ENCODE data around the gene EPC2.

- TF ChIP-seq, protein P1, sequence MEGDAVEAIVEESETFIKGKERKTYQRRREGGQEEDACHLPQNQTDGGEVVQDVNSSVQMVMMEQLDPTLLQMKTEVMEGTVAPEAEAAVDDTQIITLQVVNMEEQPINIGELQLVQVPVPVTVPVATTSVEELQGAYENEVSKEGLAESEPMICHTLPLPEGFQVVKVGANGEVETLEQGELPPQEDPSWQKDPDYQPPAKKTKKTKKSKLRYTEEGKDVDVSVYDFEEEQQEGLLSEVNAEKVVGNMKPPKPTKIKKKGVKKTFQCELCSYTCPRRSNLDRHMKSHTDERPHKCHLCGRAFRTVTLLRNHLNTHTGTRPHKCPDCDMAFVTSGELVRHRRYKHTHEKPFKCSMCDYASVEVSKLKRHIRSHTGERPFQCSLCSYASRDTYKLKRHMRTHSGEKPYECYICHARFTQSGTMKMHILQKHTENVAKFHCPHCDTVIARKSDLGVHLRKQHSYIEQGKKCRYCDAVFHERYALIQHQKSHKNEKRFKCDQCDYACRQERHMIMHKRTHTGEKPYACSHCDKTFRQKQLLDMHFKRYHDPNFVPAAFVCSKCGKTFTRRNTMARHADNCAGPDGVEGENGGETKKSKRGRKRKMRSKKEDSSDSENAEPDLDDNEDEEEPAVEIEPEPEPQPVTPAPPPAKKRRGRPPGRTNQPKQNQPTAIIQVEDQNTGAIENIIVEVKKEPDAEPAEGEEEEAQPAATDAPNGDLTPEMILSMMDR (IDR thresholded peaks at IDR 0.05 in 2 of 3, conservative IDR thresholded peaks at IDR 0.05 in 1 of 3; ENCODE audit: control insufficient read depth in 2 of 3, extremely low read depth in 1 of 3, insufficient read depth in 1 of 3, low read depth in 3 of 3, low read length in 3 of 3) = no peak
- TF ChIP-seq NFXL1 (IDR thresholded peaks at IDR 0.05; ENCODE audit: borderline replicate concordance) (no peak), REST (IDR thresholded peaks at IDR 0.05; ENCODE audit: low read depth, low read length) (no peak), ESRRA (IDR thresholded peaks at IDR 0.05; ENCODE audit: low read length) (no peak), BHLHE40 (IDR thresholded peaks at IDR 0.05; ENCODE audit: borderline replicate concordance in 1 of 2, low read depth in 2 of 2, low read length in 1 of 2) (no peak), SPI1 (IDR thresholded peaks at IDR 0.05; ENCODE audit: borderline replicate concordance, insufficient read depth, low read depth, low read length) (no peak), MTA2 (IDR thresholded peaks at IDR 0.05; ENCODE audit: low read depth) (no peak), POLR2A (IDR thresholded peaks at IDR 0.05; ENCODE audit: low read depth, low read length) (no peak)
- TF ChIP-seq, protein P2, sequence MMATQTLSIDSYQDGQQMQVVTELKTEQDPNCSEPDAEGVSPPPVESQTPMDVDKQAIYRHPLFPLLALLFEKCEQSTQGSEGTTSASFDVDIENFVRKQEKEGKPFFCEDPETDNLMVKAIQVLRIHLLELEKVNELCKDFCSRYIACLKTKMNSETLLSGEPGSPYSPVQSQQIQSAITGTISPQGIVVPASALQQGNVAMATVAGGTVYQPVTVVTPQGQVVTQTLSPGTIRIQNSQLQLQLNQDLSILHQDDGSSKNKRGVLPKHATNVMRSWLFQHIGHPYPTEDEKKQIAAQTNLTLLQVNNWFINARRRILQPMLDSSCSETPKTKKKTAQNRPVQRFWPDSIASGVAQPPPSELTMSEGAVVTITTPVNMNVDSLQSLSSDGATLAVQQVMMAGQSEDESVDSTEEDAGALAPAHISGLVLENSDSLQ (IDR thresholded peaks at IDR 0.05) = no peak
Measured at GRCh38 chr2:148720501-148721001, 76.0 kb downstream of the EPC2 start.
